Neuronal stem cell (in vitro differentiated cells): ENCODE results near the gene CEP112.

Source experiments
- DNase-seq: peaks from one replicate; pipeline ENCODE4 v3.0.0-alpha.2; 2013; ENCODE audit warnings: low spot score
- H2AFZ ChIP-seq: one replicate; pipeline ENCODE4 v1.6.1; 2013; ENCODE audit warnings: mild to moderate bottlenecking, low read length, inconsistent platforms
- H2AK5ac ChIP-seq: 2 replicates; pipeline ENCODE4 v1.6.1; 2013; ENCODE audit warnings: low read depth, mild to moderate bottlenecking, inconsistent platforms, low read length, moderate library complexity, mixed read lengths
- H2BK120ac ChIP-seq: 2 replicates; pipeline ENCODE4 v1.6.1; 2013; ENCODE audit warnings: low read depth, mild to moderate bottlenecking, inconsistent platforms, low read length, moderate library complexity, mixed read lengths
- H2BK12ac ChIP-seq: one replicate; pipeline ENCODE4 v1.6.1; 2013; ENCODE audit warnings: low read length, inconsistent platforms
- H2BK15ac ChIP-seq: 2 replicates; pipeline ENCODE4 v1.6.1; 2013; ENCODE audit warnings: mild to moderate bottlenecking, low read length, inconsistent platforms, mixed read lengths
- H2BK5ac ChIP-seq: one replicate; pipeline ENCODE4 v1.6.1; 2013; ENCODE audit warnings: inconsistent platforms, mild to moderate bottlenecking, low read length, moderate library complexity
- H3K14ac ChIP-seq: one replicate; pipeline ENCODE4 v1.6.1; 2013; ENCODE audit warnings: low read length, inconsistent platforms
- H3K18ac ChIP-seq: 2 replicates; pipeline ENCODE4 v1.6.1; 2013; ENCODE audit warnings: low read length, inconsistent platforms
- H3K23ac ChIP-seq: 2 replicates; pipeline ENCODE4 v1.6.1; 2013; ENCODE audit warnings: low read depth, mild to moderate bottlenecking, mixed read lengths, low read length, inconsistent platforms; ENCODE audit not compliant: poor library complexity
- H3K27ac ChIP-seq: replicated peaks from 3 replicates; pipeline ENCODE4 v1.5.1; 2013; ENCODE audit warnings: low read length, inconsistent platforms
- H3K27me3 ChIP-seq, 3 experiments: 2 replicates each; pipeline ENCODE4 v1.6.1; 2013; ENCODE audit warnings: low read length in 3 of 3, mild to moderate bottlenecking in 2 of 3, inconsistent platforms in 1 of 3, low read depth in 1 of 3, mixed read lengths in 1 of 3, moderate library complexity in 1 of 3; ENCODE audit not compliant: control insufficient read depth in 3 of 3, insufficient read depth in 3 of 3
- H3K36me3 ChIP-seq, 2 donors: replicated peaks in 1 of 2; 2 replicates each; pipeline ENCODE4 v1.6.1; 2013; ENCODE audit warnings: low read length in 2 of 2; ENCODE audit not compliant: control insufficient read depth in 2 of 2, insufficient read depth in 2 of 2
- H3K4ac ChIP-seq: 2 replicates; pipeline ENCODE4 v1.6.1; 2013; ENCODE audit warnings: inconsistent platforms, mild to moderate bottlenecking, low read length, moderate library complexity
- H3K4me1 ChIP-seq, 2 donors: 1 replicate in 1 of 2; 2 replicates in 1 of 2; pipeline ENCODE4 v1.6.1; 2013; ENCODE audit warnings: low read length in 2 of 2, low read depth in 1 of 2; ENCODE audit not compliant: control insufficient read depth in 2 of 2, insufficient read depth in 1 of 2
- H3K4me2 ChIP-seq: one replicate; pipeline ENCODE4 v1.6.1; 2013; ENCODE audit warnings: mild to moderate bottlenecking, low read length, inconsistent platforms; ENCODE audit not compliant: insufficient read depth, poor library complexity, severe bottlenecking
- H3K4me3 ChIP-seq, 2 donors: 2 replicates each; pipeline ENCODE4 v1.5.1; 2013; ENCODE audit warnings: low read length in 2 of 2, mild to moderate bottlenecking in 2 of 2, inconsistent platforms in 1 of 2, moderate library complexity in 1 of 2
- H3K79me1 ChIP-seq: one replicate; pipeline ENCODE4 v1.6.1; 2013; ENCODE audit warnings: low read depth, mild to moderate bottlenecking, inconsistent platforms, low read length, moderate library complexity
- H3K9ac ChIP-seq: one replicate; pipeline ENCODE4 v1.6.1; 2013; ENCODE audit warnings: mild to moderate bottlenecking, low read depth, low read length, inconsistent platforms; ENCODE audit not compliant: poor library complexity
- H3K9me3 ChIP-seq, 2 donors: replicated peaks in 1 of 2; 2 replicates each; pipeline versions ENCODE3 to v1.6.1; 2013; ENCODE audit warnings: low read length in 2 of 2, mild to moderate bottlenecking in 2 of 2, inconsistent platforms in 1 of 2, low read depth in 1 of 2, mixed read lengths in 1 of 2, moderate library complexity in 1 of 2; ENCODE audit not compliant: control insufficient read depth in 2 of 2, insufficient read depth in 1 of 2
- H4K8ac ChIP-seq: one replicate; pipeline ENCODE4 v1.6.1; 2013; ENCODE audit warnings: low read depth, mild to moderate bottlenecking, inconsistent platforms, low read length, moderate library complexity
- H4K91ac ChIP-seq: one replicate; pipeline ENCODE4 v1.6.1; 2013; ENCODE audit warnings: low read length, low read depth, mild to moderate bottlenecking, inconsistent platforms; ENCODE audit not compliant: poor library complexity
- WGBS, 2 donors: extraction: QIAGEN DNeasy Blood & Tissue Kit; methylation state at CpG; one replicate each; pipeline ENCODE4 v1.1.7; 2013; ENCODE audit warnings: missing lambda C conversion rate in 2 of 2, mixed read lengths in 1 of 2; ENCODE audit not compliant: insufficient read length in 2 of 2, insufficient replicate concordance in 1 of 2; ENCODE audit errors: extremely low coverage in 2 of 2; 5-methylcytosine and 5-hydroxymethylcytosine counted together

Gene CEP112

DNA sequence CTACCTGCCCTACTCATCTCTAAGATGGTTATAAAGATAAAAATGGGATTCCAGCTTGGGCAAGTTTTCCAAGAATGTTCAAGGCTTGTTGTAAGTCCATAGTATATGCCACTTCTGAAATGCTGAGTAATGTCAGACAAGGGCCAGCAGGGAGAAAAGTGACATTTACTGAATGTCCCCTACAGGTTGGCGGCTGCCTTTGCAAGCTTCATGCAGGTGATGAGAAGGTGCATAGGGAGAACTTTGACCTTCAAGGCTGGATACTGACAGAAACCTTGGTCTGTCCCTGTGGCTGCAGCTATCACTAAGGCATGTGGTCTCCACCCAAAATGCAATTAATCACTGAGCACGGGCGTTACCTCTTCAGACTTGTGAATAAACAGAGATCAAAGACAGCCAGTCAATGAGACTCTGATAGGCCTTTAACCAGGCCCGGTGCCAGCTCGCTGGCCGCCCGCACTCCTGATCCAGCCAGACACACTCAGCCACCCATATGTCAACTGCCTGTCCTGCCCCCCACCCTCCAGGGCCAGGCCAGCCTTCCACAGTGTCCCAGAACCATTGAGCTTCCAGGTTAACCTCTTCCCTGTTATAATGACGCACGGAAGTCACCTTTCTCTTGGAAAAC, 603.6 kb downstream of the CEP112 start:
- H3K4me3 ChIP-seq: no peak overlapping the region
- H3K27ac ChIP-seq: no peak overlapping the region
- no peak overlapping the region for H3K14ac ChIP-seq
- no peak overlapping the region for H4K91ac ChIP-seq
- H3K79me1 ChIP-seq: no peaks in the 10 kb centered on the region
- no peak overlapping the region for H3K23ac ChIP-seq
- no peak overlapping the region for H2BK120ac ChIP-seq
- H4K8ac ChIP-seq: no peak overlapping the region
- no peak overlapping the region for H3K9ac ChIP-seq
- WGBS, 2 donors: no CpG with 5 or more reads among the region's 9 CpGs
- peak overlapping the region; percentile 29 for H3K18ac ChIP-seq
- DNase-seq: no peak
- peaks cover 0 to 12% of the 10 kb centered on the region in 2 donors for H3K4me1 ChIP-seq
- peaks cover 0 to 4% of the 10 kb centered on the region in 2 donors for H3K9me3 ChIP-seq
- H3K27me3 ChIP-seq: peaks cover 0 to 10% (median 0%) of the 10 kb centered on the region in 3 experiments
- no peak overlapping the region for H3K4me2 ChIP-seq
- H2BK5ac ChIP-seq: no peak overlapping the region
- no peak overlapping the region for H2BK15ac ChIP-seq
- H2BK12ac ChIP-seq: no peak overlapping the region
- no peak overlapping the region for H2AFZ ChIP-seq
- no peak overlapping the region for H2AK5ac ChIP-seq
- no peaks in the 10 kb centered on the region for H3K36me3 ChIP-seq
- no peak overlapping the region for H3K4ac ChIP-seq

- Histone ChIP-seq H4K91ac (no peak overlapping the region), H3K36me3 (no peaks in the 10 kb centered on the region), H3K4me2 (no peak overlapping the region), H3K9me3 (peaks cover 0 to 4% of the 10 kb centered on the region in 2 donors), H2AK5ac (no peak overlapping the region), H2BK5ac (no peak overlapping the region), H4K8ac (no peak overlapping the region), H2BK15ac (no peak overlapping the region), H3K27ac (no peak overlapping the region), H2BK12ac (no peak overlapping the region), H3K18ac (no peak overlapping the region), H3K14ac (no peak overlapping the region), H3K23ac (no peak overlapping the region), H2AFZ (no peak overlapping the region), H3K27me3 (peaks cover 0 to 5% (median 0%) of the 10 kb centered on the region in 3 experiments), H3K4ac (no peak overlapping the region), H2BK120ac (no peak overlapping the region), H3K9ac (no peak overlapping the region), H3K4me3 (no peak overlapping the region), H3K79me1 (no peaks in the 10 kb centered on the region), H3K4me1 (peaks cover 0 to 8% of the 10 kb centered on the region in 2 donors)
- WGBS, 2 donors: no CpG with 5 or more reads among the region's 10 CpGs
- no peak for DNase-seq
Measured at GRCh38 chr17:65587534-65588180, 604.3 kb downstream of the CEP112 start.

GRCh38 chr17:65586899-65587298, 605.0 kb downstream of the CEP112 start:
- H3K36me3 ChIP-seq: no peaks in the 10 kb centered on the region
- H3K18ac ChIP-seq: no peak overlapping the region
- H2BK5ac ChIP-seq: no peak overlapping the region
- H3K9ac ChIP-seq: no peak overlapping the region
- no peak overlapping the region for H3K4me2 ChIP-seq
- H2BK12ac ChIP-seq: no peak overlapping the region
- H2BK120ac ChIP-seq: no peak overlapping the region
- no peak overlapping the region for H3K4me3 ChIP-seq
- H3K4ac ChIP-seq: no peak overlapping the region
- H3K4me1 ChIP-seq: peaks cover 0 to 8% of the 10 kb centered on the region in 2 donors
- no CpG with 5 or more reads among the region's 9 CpGs for WGBS, 2 donors
- no peak overlapping the region for H2BK15ac ChIP-seq
- H3K14ac ChIP-seq: no peak overlapping the region
- no peak overlapping the region for H4K8ac ChIP-seq
- peaks cover 0 to 3% of the 10 kb centered on the region in 2 donors for H3K9me3 ChIP-seq
- no peak overlapping the region for H2AK5ac ChIP-seq
- H3K27ac ChIP-seq: no peak overlapping the region
- no peak overlapping the region for H4K91ac ChIP-seq
- no peak for DNase-seq
- no peak overlapping the region for H3K23ac ChIP-seq
- H2AFZ ChIP-seq: no peak overlapping the region
- peaks cover 0 to 5% (median 0%) of the 10 kb centered on the region in 3 experiments for H3K27me3 ChIP-seq
- no peaks in the 10 kb centered on the region for H3K79me1 ChIP-seq
